Lower leg skin (tissue), 4 donors: Measurements from ENCODE around the gene DLG2. TPM values are rescaled to one million over a fixed set of nuclear protein-coding genes. Genes with fewer than 3 reads are reported as not detected.

Experiments used
- DNase-seq, 2 donors: peaks; one replicate each; pipeline ENCODE4 v3.0.0-alpha.2; 2019; ENCODE audit warnings: low spot score in 2 of 2
- H3K4me3 ChIP-seq: fragments of 200-600 bp; sonication (generic); 2 replicates; pipeline ENCODE4 v1.5.1; 2017; ENCODE audit warnings: mild to moderate bottlenecking, low read depth; ENCODE audit not compliant: poor library complexity, severe bottlenecking
- POLR2A ChIP-seq, 2 donors: fragments of 450-650 bp; IDR thresholded peaks; one replicate each; pipeline ENCODE4 v1.6.1; 2016 to 2017; ENCODE audit warnings: antibody characterized with exemption in 2 of 2, mild to moderate bottlenecking in 1 of 2, moderate library complexity in 1 of 2
- WGBS, 2 donors: methylation state at CpG; one replicate each; pipeline ENCODE4 v1.1.5; 2018; 5-methylcytosine and 5-hydroxymethylcytosine counted together
- intact Hi-C: fragments of 100-400 bp; cut with DNase I; formaldehyde crosslinking; loops from one replicate; pipeline ENCODE4 v1.15.0; 2023; ENCODE audit warnings: low total_unique reads
- total RNA-seq, 4 donors: library from RNA; depleted of rRNA; stranded (reverse); fragments of >200 nt; gene quantifications; one replicate each; pipeline ENCODE4 v1.1.0, GENCODE V29; 2016
- TF ChIP-seq, protein P1 (sequence below), 3 donors: fragments of 450-650 bp; IDR thresholded peaks; one replicate each; pipeline ENCODE4 v1.5.1; 2016; ENCODE audit warnings: antibody characterized with exemption in 3 of 3, mild to moderate bottlenecking in 3 of 3, moderate library complexity in 2 of 3

Gene DLG2
- total RNA-seq, 4 donors from 2014 or later = 37.6 to 68.3 (median 46.0) TPM

DNA sequence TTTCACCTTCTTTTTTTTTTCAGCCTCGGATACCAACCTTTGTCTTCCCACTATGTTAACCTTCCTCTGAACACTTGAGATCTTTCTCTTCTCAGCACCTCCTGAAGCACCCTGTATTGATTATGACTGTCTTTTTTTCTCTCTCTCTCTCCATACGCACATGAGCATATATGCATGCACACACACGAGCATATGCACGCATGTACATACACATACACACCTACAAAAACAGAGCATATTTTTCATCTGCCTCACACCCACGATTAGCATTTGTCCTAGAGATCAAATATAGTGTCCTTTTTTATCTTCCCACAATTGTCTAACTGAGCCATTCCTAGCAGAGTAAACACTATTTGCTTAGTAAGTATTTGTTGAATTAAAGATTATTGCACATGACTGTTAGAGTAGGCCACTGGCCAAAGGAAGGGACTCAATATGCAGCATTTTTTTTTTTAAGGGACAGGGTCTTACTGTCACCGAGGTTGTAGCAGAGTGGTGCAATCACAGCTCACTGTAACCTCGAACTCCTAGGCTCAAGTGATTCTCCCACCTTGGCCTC, 1718.8 kb downstream of the DLG2 start:
- WGBS, 2 donors = 81% methylated on average over 7 of the region's 7 CpGs
- DNase-seq = no peak
- TF ChIP-seq, protein P1, sequence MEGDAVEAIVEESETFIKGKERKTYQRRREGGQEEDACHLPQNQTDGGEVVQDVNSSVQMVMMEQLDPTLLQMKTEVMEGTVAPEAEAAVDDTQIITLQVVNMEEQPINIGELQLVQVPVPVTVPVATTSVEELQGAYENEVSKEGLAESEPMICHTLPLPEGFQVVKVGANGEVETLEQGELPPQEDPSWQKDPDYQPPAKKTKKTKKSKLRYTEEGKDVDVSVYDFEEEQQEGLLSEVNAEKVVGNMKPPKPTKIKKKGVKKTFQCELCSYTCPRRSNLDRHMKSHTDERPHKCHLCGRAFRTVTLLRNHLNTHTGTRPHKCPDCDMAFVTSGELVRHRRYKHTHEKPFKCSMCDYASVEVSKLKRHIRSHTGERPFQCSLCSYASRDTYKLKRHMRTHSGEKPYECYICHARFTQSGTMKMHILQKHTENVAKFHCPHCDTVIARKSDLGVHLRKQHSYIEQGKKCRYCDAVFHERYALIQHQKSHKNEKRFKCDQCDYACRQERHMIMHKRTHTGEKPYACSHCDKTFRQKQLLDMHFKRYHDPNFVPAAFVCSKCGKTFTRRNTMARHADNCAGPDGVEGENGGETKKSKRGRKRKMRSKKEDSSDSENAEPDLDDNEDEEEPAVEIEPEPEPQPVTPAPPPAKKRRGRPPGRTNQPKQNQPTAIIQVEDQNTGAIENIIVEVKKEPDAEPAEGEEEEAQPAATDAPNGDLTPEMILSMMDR (IDR thresholded peaks at IDR 0.05) = no peak
- TF ChIP-seq POLR2A (IDR thresholded peaks at IDR 0.05) = no peak
- intact Hi-C loops = no loop called here
- no peak overlapping the region for H3K4me3 ChIP-seq

DNA sequence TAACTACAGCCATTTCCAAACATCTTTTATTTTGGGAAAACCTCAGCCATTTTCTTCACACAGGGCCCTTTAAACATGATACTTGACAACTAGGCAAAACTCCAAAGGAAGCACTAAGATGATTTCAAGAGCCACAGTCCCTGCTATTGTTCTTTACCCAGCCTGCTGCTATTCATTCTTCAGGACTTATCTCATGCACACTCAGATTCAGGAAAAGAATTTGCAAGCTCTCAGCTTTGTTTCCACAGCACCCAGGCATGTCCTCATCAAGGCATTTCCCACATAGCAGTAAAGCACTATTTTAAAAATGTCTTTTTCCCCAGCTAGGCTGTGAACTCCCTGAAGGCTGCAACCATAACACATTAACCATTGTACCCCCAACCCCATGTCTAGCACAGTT, 1731.6 kb downstream of the DLG2 start:
- intact Hi-C loops = no loop called here
- no peak for DNase-seq
- no peak overlapping the region for H3K4me3 ChIP-seq
- no peak for TF ChIP-seq POLR2A (IDR thresholded peaks at IDR 0.05)
- TF ChIP-seq, protein P1 (IDR thresholded peaks at IDR 0.05) = no peak

DNA sequence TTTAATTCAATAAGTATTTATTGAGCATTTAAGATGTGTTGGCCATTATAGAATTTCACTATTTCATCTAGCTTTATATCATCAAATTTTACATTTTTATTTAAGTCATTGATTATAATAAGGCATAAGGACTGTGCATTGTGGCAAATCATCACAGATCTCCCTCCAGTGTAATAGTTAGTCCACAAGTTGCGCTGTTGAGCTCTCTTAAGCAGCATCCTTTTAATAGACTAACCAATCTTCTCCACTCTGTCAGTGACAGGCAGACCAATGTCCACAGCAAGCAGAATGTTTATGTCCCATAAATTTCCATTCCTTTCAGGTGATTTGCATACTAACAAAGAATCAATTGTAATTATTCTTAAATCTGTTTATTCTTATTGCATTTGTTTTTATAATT, 1745.7 kb downstream of the DLG2 start:
- no peak for DNase-seq
- intact Hi-C loops = no loop called here
- WGBS, 2 donors = 95 to 96% methylated on average over 1 of the region's 1 CpG
- H3K4me3 ChIP-seq = no peak overlapping the region
- TF ChIP-seq, protein P1 (IDR thresholded peaks at IDR 0.05) = no peak
- no peak for TF ChIP-seq POLR2A (IDR thresholded peaks at IDR 0.05)

DNA sequence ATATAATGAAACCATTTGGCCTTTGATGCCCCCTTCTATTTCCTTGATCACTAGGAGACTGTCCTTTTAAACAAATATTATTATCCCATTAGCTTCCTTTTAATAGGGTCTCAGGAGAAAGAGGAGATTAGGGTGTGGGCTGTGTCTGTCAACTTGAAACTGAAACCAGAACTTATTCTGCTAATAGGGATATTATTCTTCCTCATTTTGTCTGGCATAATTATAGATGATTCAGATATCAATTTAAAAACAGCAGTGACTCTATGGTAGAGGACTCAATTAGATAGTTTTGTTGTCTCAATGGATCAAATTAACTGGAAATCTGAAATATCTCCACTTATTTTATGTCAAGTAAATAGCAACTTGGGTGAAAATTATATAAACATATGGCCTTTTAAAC, 1756.1 kb downstream of the DLG2 start:
- DNase-seq = no peak
- H3K4me3 ChIP-seq = no peak overlapping the region
- TF ChIP-seq, protein P1 (IDR thresholded peaks at IDR 0.05) = no peak
- no peak for TF ChIP-seq POLR2A (IDR thresholded peaks at IDR 0.05)
- intact Hi-C loops = no loop called here

DNA sequence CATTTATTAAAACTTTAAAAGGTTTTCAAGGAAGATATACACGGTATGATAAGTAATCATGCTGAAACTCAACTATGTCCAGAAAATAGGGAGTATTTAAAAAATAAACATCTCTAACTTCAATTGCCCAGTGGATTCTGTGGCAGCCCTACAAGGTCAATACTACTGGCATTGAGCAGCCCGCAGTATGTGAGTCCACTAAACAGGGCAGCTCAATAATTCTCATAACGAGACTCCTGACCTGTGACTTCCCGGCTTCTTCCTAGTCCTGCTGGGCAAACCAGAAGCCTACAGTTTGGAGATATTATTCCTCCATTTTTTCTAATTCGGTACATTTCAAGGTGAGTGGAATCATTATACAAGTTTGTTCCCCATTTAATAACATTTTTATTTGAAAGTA, 1760.5 kb downstream of the DLG2 start:
- no peak for DNase-seq

More for the DNA sequence above, 1760.5 kb downstream of the DLG2 start:
- WGBS, 2 donors = 89 to 93% methylated on average over 5 of the region's 5 CpGs
- intact Hi-C loops = no loop called here
- H3K4me3 ChIP-seq = no peak overlapping the region
- TF ChIP-seq POLR2A (IDR thresholded peaks at IDR 0.05) = no peak
- TF ChIP-seq, protein P1 (IDR thresholded peaks at IDR 0.05) = no peak
